22Rv1 (cell line): ENCODE measurements around the gene MRPL19.

ENCODE experiments used
- ZFX ChIP-seq: fragments of 450-650 bp; IDR thresholded peaks from 2 replicates; pipeline ENCODE4 v1.6.1; 2017; ENCODE audit warnings: antibody characterized with exemption, borderline replicate concordance
- TF ChIP-seq, protein P1 (sequence below): fragments of 450-650 bp; IDR thresholded peaks from 2 replicates; pipeline ENCODE4 v1.5.1; 2017; ENCODE audit warnings: mild to moderate bottlenecking

DNA sequence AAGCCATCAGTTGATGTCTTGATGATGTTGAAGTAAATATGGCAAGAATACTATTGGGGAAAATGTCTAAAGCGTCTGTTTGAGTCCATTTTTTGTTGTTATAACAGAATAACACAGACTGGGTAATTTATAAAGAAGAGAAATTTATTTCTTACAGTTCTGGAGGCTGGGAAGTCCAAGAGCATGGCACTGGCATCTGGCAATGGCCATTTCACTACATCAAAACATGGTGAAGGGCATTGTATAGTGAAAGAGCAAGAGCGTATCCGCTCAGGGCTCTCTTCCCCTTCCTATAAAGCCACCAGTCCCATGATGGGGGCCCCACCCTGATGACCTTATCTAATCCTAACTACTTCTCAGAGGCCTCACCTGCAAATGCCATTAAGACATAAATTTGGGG lies 29.6 kb upstream of the MRPL19 start:
- TF ChIP-seq, protein P1, sequence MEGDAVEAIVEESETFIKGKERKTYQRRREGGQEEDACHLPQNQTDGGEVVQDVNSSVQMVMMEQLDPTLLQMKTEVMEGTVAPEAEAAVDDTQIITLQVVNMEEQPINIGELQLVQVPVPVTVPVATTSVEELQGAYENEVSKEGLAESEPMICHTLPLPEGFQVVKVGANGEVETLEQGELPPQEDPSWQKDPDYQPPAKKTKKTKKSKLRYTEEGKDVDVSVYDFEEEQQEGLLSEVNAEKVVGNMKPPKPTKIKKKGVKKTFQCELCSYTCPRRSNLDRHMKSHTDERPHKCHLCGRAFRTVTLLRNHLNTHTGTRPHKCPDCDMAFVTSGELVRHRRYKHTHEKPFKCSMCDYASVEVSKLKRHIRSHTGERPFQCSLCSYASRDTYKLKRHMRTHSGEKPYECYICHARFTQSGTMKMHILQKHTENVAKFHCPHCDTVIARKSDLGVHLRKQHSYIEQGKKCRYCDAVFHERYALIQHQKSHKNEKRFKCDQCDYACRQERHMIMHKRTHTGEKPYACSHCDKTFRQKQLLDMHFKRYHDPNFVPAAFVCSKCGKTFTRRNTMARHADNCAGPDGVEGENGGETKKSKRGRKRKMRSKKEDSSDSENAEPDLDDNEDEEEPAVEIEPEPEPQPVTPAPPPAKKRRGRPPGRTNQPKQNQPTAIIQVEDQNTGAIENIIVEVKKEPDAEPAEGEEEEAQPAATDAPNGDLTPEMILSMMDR: no peak
- no peak for TF ChIP-seq ZFX
